Measurements from ENCODE around the gene CYP4V2.

The CYP4V2 gene

DNA sequence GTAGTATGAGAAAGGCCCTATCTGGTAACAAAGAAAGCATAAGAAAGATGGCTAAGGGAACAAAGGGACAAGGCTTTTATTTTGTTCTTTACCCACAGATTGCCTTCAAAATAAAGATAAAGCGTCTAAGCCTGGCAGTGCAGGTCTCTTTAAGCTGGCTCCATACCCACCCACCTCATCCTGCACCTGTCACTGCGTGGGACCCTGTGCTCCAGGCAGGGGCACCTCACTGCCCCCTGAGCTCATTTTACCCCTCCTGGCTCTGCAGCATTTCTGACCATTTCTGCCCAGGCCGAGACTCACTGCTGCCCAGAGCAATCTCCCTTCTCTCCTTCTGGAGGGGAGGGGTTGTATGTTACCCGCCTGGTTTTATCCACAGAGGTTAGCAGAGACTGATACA lies 1.7 kb upstream of the CYP4V2 start:
- no peak for DNase-seq

DNA sequence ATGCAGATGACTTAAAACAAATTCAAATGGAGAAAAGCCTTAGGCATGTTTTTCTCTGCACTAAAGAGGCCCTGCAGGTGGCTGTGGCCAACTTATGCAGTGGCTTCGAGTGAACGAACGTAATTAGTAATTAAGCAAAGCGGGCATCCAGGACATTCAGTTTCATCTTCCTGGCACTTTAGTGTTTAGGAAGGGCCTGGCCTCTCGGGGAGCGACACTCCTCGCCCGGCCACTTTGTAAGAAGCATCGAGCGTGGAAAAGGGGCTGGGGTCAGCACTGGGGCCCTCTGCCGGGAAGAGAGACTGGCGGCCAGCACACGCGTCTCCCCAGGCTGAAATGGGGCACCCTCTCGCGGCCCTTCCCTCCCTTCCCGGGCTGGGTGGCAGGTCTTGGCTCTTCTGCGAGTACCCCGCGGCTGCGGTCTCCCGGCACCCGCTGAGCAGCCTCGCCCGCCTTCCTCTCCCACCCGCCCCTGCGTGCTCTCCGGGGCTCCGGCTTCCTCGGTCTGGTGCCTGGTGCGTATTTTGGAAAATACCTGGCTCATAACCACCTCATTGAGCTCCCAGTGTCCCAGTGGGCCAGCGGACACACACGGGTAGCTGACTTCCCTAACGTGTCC lies 677 bp upstream of the CYP4V2 start:
- DNase-seq, result peak; percentile 39

DNA sequence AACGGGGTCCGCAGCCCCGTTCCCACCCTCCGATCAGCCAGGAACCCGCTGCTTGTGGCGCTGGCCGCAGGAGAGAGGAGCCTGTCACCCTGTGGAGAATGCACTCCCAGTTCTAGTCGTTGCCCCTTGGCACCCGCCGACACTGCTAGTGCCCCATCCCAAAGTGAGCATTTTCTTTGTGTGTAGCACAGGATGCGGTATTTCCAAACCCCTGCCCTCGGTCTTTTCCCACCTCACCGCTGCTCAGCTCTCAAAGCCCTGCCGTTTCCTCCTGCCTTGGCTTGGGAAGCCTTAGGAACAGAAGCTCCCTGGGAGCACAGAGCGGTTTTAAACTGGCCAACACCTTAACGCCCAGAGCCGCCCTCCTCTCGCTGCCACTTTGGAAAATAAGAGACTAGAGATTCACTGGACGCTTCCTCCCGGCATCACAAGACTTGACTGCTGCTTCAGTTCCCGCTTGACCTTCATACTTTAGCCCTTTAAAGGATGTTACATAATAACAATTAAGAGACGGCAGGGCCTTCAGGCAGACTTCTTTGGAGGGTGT lies 772 bp downstream of the CYP4V2 start:
- DNase-seq, result no peak

DNA sequence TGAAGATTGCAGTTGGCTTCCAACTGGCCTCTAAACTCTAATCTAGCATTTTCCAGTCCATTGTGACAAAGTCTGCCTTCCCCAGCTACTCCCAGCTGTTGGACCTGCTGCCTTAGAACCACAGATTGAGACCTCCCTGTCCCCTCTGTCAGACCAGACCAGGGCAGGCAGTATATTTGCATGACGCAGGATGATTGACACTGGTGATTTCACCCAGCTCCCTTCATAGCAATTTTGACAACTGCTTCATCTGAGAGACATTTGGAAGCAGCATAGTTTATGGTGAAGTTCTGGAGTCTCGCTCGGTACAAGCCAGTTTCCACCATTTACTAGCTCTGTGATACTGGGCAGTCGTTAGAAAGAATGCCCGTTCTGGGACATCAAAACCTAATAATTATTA lies 2.5 kb downstream of the CYP4V2 start:
- no peak for DNase-seq

DNA sequence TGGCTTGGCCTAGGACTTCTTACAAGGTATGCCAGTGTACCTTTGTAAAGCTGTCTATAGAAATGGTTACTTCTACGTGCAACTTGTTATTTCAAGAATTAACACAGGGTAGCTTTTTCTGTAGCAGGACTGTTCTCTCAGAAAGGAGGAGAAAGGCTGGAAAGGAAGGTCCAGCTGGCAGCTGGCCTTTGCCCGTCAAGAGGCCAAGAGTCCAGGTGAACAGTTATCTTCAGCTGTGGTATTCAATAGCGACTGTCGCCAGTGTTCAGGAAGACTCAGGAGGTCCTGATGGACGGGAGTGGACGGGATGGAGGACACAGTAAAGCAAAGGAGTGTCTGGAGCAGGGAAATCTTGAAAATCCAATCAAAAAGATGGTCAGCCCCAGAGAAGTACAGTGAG lies 4.7 kb downstream of the CYP4V2 start:
- no peak for DNase-seq

DNA sequence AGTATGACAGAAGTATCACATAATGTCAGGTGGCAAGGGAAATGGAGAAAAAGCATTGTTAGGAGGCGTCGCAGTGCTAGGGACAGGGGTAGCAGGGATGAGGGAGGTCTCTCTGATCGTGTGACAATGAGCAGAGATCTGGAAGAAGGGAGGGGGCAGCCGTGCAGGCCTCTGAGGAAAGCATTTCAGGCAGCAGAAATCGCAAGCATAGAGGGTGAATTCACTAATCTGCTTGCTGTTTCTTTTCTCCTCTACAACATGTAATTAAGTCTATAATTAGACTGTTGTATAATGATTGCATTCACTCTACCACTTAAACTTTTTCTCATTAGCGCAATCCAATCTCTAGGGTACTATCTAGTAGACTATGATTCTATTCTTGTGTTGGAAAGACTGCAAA lies 9.1 kb downstream of the CYP4V2 start:
- DNase-seq, result no peak

DNA sequence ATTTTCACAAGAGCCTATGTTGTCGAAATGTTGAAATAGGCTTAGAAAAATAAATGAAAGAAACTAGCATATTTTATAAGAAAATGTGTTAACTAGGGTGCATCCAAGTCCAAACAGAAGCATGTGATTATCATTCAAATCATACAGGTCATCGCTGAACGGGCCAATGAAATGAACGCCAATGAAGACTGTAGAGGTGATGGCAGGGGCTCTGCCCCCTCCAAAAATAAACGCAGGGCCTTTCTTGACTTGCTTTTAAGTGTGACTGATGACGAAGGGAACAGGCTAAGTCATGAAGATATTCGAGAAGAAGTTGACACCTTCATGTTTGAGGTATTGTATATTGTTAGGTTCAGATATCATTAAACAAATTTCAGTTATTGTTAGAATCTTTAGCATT lies 9.6 kb downstream of the CYP4V2 start:
- DNase-seq, result no peak

DNA sequence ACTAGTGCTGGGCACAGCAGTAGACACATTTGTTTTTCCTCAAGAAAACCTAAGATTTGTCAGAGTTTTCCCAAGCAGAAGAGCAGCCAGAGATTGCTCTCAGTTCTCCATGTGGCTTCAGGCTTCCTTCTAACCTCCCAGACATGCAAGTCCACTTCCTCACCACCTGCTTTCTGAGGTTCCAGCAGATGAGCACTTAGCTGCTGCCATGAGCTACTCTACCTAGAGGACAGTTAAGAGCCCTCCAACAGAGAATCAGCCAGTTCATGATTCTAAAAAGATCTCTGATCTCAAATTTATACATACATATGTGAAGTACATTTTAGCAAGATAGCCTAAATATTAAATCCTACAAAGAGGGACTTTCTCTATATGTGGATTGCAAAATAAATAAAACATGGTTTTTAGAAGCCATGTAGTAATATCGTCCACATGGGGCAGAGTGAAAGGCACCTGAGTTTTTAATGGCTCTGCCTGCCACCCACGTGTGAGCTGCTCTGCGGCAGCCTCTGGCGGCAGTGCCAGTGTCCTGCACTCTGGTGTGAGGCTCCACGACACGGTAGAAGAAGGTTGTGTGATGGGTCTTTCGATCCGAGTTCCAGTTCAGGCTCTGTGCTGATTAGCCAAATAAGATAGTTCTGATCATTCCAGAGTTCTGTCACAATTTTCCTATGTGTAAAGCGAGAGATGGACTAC lies 10.3 kb downstream of the CYP4V2 start:
- DNase-seq, result peak; percentile 27

DNA sequence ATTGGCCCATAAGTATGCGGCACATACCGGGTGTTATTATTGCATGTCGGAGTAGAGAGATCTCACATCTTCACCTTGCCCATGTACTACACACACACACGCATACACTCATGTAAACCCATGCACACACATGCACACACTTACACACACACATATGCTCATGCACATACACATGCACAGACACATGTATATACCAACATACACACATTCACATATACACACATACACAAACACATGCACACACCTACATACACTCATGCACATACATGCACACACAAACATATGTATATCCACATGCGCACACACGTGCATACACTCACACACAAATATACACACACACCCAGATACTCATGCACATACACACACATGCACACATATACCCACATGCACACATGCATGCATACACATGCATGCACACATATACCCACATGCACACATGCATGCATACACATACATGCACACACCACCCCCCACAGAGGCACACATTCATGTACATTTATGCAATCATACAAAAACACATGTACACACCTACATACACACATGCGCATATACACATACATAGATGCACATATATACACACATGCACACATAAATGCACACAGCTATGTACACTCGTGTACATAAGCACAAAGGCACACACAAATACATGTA lies 11.2 kb downstream of the CYP4V2 start:
- no peak for DNase-seq

DNA sequence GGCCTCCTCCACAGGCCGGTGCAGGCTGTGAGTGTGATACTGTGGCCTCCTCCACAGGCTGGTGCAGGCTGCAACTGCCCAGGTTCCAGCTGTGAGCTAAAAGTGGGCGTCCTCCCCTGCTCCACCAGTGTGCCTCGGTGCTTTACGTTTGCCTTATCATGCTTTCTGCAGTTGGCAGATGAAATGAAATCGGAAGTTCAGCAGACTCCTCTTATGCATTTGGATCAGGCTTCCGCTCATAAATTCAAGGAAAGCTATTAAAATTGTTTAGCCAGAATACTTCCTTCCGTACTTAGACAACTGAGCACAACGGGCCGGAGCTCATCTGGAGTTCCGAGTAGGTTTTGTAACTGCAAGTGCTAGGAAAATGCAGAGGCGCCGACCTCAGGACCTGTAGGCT lies 12.0 kb downstream of the CYP4V2 start:
- DNase-seq, result no peak

DNA sequence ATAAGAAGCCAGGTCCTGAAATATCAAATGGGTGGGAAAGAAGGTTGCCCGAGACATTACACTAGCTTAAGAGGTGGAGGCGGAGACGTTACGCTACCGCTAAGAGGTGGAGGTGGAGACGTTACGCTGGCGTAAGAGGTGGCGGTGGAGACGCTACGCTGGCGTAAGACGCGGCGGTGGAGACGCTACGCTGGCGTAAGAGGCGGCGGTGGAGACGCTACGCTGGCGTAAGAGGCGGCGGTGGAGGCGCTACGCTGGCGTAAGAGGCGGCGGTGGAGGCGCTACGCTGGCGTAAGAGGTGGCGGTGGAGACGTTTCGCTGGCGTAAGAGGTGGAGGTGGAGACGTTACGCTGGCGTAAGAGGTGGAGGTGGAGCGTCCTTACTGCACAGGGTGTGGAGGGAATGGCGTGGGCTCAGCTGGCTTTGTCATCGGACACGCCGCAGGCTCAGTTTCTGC lies 12.8 kb downstream of the CYP4V2 start:
- DNase-seq, result no peak

DNA sequence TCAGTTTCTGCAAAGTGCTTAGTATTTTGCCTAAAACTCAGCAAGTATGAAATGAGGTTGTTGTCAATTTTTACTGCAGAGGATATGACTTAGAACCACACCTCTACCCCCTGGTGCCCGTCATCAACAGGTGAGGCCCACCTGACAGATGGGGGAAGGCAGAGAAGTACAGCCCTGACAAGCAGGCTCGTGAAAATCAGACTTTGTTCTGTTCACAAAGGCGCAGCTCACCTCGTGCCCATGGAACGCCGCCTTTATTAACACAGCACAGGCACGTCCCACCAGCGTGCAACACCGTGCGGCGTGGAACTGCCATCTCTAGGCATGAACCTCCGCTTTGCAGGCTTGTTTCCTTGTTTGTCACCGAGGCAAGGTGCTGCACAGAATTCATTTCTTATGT lies 13.3 kb downstream of the CYP4V2 start:
- DNase-seq, result no peak

DNA sequence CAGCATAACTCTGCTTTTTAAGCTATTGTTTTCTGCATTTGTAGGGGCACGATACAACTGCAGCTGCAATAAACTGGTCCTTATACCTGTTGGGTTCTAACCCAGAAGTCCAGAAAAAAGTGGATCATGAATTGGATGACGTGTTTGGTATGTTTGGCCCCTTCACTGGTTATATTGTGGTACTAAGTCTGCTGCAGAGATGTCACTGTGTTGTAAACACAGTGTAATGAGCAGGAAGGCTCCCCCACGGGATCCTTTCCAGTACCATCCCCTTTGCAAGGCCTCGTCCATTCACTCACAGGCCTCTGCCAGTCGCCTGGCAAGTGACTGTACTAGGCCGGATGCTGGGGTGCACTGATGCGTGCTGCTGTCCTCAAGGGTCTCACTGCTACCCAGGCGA lies 13.8 kb downstream of the CYP4V2 start:
- DNase-seq, result no peak

DNA sequence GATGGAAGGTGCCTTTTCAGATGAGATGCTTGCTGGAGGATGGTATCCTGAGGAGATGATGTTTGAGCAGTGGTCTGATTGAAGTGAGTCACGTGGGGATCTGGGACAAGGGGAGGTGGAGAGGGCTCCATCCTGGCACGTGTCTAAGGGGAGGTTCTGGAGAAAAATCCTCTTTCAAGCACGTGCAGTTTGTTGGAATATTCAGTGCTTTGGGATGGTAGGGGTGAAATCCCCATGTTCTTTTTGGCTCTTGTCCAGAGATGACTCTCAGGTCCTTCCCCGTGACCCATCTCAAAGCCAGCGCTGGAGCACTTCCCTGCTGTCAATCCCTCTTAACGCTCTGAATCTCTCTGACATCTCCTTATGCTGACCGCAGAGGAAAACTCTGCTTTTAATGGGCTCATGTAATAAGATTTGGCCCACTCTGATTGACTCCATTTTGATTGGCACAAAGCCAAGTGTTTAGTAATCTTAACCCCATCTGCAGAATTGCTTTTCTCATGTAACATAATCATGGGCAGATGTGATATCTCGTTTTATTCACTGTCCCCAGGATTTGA lies 25.2 kb downstream of the CYP4V2 start:
- no peak for DNase-seq

DNA sequence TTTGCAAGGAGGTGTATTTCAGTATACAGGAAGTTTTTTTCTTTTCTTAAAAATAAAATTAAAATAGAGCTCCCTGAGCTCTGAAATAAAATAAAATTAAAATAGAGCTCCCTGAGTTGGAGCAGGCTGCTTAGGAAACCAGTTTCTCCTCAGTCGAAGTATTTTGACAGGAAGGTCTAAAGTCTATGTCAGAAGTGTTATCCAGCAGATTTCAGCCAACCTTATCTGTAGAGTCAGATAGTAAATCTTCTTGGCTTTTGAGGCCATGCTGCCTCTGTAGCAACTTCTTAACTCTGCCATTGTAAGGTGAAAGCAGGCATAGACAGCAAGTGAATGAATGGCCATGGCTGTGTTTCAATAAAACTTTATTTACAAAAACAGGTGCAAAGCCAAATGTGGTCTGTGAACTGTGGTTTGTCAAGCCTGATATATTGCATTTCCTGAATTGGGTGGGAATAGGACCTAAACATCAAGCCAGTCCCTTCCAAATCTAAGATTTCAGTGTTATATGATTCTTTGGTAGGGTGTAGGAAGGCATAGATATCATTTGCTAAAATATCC lies 26.4 kb downstream of the CYP4V2 start:
- DNase-seq, result no peak

DNA sequence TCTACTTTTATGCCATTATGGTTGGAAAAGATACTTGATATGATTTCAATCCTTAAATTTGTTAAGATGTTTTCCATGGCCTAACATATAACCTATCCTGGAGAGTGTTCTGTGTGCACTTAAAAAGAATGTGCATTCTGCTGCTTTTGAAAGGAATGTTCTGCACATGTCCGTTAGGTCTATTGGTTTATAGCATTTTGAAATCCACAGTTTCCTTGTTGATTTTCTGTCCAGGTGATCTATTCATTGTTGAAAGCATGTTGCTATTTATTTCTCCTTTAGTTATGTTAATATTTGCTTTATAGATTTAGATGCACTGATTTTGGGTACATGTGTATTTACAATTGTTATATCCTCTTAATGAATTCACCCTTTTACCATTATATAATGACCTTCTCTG lies 30.3 kb downstream of the CYP4V2 start:
- no peak for DNase-seq

DNA sequence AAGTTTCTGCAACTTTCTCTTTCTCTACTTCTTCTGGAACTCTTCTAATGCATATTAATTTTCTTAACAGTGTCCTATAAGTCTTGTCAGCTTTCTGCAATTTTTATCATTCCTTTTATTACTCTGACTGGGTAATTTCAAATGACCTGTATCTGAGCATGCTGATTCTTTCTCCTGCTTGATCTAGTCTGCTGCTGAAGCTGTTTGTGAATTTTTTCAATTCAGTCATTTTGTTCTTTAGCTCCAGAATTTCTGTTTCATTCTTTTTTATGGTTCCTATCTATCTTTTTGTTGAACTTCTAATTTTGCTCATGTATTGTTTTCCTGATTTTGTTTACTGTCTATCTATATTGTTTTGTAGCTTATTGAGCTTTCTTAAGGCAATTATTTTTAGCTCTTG lies 34.5 kb downstream of the CYP4V2 start:
- DNase-seq, result no peak

DNA sequence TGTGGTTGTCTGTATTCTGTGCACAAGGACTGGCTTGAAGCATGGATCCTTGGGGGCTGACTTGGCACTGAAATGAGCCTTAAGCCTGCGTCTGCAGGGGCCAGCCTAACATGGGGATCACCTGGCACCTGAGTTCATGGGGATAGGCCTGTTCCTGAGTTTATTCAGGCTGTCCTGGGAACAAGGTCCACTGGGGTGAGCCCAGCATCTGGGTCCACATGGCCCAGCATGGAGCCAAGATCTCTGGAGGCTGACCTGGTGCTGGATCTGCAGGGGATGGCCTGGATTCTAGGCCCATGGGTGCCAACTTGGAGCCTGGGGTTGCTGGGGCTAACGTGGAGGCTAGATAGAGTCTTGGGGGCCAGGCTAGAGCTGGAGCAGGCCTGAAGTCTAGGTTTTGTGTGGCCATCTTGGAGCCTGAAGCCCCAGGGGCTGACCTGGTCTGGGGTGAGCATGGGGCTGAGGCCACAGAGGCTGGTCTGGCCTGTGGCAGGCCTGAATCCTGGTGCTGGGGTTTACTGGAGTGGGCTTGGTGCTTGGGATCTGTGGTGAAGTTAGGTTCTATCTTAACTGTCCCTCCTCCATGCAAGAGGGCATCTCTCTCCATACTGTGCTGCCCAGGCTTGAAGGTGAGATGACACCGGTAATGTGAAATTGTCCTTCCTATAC lies 35.3 kb downstream of the CYP4V2 start:
- DNase-seq, result no peak

DNA sequence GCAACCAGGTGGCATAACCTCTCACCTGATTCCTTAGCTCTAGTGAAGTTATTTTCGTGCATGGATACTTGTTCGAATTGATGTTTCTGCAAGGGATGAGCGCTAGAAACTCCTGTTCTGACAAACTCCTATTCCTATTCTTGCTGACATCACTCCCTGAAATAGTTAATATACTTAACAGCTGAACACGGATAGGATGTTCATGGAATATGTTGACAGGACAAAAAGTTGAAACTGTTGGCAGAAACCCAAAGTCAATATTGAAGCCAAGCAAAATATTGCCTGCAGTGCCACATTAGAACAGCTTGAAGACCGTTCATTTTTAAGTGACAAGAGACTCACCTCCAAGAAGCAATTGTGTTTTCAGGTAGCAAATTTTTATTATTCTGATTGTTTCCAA lies 35.9 kb downstream of the CYP4V2 start, which contains the start of gene KLKB1:
TSS of gene KLKB1 (plus strand) at position 287 of the 400 bp plus-strand sequence. CDS start 689 bp downstream, outside the sequence.
- DNase-seq, result no peak

DNA sequence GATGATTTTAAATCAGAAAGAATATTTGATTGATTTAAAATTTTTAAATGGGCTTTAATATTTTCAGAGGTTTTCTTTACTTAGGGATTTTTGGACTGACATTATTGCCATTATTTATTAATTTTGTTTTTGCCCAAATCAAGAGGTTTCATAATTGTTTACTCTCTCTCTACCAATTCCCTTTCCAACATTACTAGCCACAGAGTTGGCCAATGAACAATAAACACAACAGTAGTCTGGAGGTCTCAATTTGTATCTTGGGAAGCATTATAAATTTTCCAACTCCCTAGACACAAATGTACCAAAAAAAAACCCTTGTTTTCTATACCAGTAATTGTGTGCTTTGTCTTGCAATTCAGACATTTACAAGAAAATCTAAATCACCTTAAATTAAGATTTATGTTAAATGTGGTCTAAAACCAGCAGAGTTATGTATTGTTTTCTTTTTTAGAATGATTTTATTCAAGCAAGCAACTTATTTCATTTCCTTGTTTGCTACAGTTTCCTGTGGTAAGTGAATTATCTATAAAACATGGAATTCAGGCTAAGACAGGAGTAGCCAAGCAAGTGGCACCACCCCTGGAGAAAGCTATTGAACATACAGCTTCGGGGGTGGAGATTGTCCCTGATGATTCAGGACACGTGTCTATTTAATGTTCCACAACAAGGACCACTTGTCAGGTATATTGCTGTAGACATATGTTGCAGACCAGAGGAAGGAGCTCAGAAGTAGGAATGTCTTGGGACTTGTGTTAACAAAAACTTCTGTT lies 36.6 kb downstream of the CYP4V2 start:
- DNase-seq, result no peak

DNA sequence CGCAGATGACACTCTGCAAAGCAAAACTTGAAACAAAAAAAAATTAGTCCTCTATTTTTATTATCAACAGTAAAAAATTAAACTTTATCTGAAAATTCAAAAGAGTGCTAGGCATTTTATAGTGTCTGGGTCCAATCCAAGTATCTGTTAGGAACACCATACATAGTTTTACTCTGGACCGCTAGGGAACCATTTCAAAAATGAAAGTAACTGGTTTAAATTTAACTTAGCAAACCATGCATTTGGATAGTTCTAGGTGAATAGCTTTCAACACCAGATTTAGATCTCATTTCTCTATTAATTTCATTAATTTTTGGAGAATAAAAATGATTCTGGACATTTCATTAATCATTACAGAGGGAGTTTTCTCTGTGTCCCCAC lies 37.1 kb downstream of the CYP4V2 start:
- no peak for DNase-seq

DNA sequence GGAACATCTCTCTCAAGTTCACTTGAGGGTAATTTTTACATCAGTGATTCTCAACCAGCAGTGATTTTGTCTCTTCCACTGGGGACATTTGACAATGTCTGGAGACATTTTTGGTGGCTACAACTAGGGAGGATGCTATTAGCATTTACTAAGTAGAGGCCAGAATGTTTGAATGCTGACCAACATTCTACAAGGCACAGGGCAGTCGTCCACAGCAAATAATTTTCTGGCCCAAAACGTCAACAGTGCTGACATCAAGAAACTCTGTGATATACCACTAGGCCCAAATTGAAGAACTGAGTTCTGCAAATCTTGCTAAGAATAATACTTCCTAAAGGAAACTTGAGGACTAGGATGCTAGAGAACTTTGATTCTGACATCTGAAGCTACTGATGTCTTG lies 43.0 kb downstream of the CYP4V2 start:
- DNase-seq, result no peak
